ENCODE data around the gene LRRC4B. TPM values are rescaled to one million over a fixed set of nuclear protein-coding genes. Genes with fewer than 3 reads are reported as not detected.

The LRRC4B gene
- total RNA-seq, 1 donor from 2014 or later = 0.69 TPM

GRCh38 chr19:50501568-50502475 is 66.4 kb downstream of the LRRC4B start:
- H3K4me3 ChIP-seq (ENCODE audit: low read depth, low read length) = no peak overlapping the region
- no peak for TF ChIP-seq CTCF (conservative IDR thresholded peaks at IDR 0.05; ENCODE audit: low read depth, low read length)
- DNase-seq (ENCODE audit: low read depth) = no peak

- TF ChIP-seq CTCF (conservative IDR thresholded peaks at IDR 0.05; ENCODE audit: low read depth, low read length) = no peak
- DNase-seq (ENCODE audit: low read depth) = no peak
Measured at GRCh38 chr19:50501186-50501567, 67.1 kb downstream of the LRRC4B start.

GRCh38 chr19:50500753-50501151 is 67.5 kb downstream of the LRRC4B start:
- no peak for DNase-seq (ENCODE audit: low read depth)
- no peak overlapping the region for H3K4me3 ChIP-seq (ENCODE audit: low read depth, low read length)
- no peak for TF ChIP-seq CTCF (conservative IDR thresholded peaks at IDR 0.05; ENCODE audit: low read depth, low read length)

More at GRCh38 chr19:50501186-50501567, 67.1 kb downstream of the LRRC4B start:
- H3K4me3 ChIP-seq (ENCODE audit: low read depth, low read length) = no peak overlapping the region

- no peak for DNase-seq (ENCODE audit: low read depth)
- TF ChIP-seq CTCF (conservative IDR thresholded peaks at IDR 0.05; ENCODE audit: low read depth, low read length) = peak; percentile 19
- no peak overlapping the region for H3K4me3 ChIP-seq (ENCODE audit: low read depth, low read length)
Measured at GRCh38 chr19:50500060-50500752, 68.0 kb downstream of the LRRC4B start.

- no peak for DNase-seq (ENCODE audit: low read depth)
- no peak for TF ChIP-seq CTCF (conservative IDR thresholded peaks at IDR 0.05; ENCODE audit: low read depth, low read length)
- H3K4me3 ChIP-seq (ENCODE audit: low read depth, low read length) = no peak overlapping the region
Measured at GRCh38 chr19:50498219-50499056, 69.8 kb downstream of the LRRC4B start.

- H3K4me3 ChIP-seq (ENCODE audit: low read depth, low read length) = no peak overlapping the region
- no peak for DNase-seq (ENCODE audit: low read depth)
- no peak for TF ChIP-seq CTCF (conservative IDR thresholded peaks at IDR 0.05; ENCODE audit: low read depth, low read length)
Measured at GRCh38 chr19:50497022-50497405, 71.2 kb downstream of the LRRC4B start.
